Measurements from ENCODE around the gene TPSD1.

GRCh38 chr16:1258906-1259759 lies 3.3 kb downstream of the TPSD1 start:
- TF ChIP-seq E2F5 (CRISPR knock-in tag; IDR thresholded peaks at IDR 0.05): no peak
- TF ChIP-seq ATF3 (IDR thresholded peaks at IDR 0.05): no peak
- TF ChIP-seq ATF3 (CRISPR knock-in tag; conservative IDR thresholded peaks at IDR 0.05): no peak
- no peak for TF ChIP-seq USF2 (CRISPR knock-in tag; IDR thresholded peaks at IDR 0.05)
- TF ChIP-seq NFXL1 (CRISPR knock-in tag; IDR thresholded peaks at IDR 0.05): no peak
- TF ChIP-seq ESRRA (IDR thresholded peaks at IDR 0.05; ENCODE audit: borderline replicate concordance, low read depth): no peak
- no peak for TF ChIP-seq ILK (tag; IDR thresholded peaks at IDR 0.05; ENCODE audit: borderline replicate concordance, low read depth)
- TF ChIP-seq CHD2 (IDR thresholded peaks at IDR 0.05; ENCODE audit: low read depth, low read length): no peak
- no peak for TF ChIP-seq GATA2 (CRISPR knock-in tag; IDR thresholded peaks at IDR 0.05)
- TF ChIP-seq ZNF384 (IDR thresholded peaks at IDR 0.05; ENCODE audit: low read depth, low read length): no peak
- no peak for TF ChIP-seq CTCF (IDR thresholded peaks at IDR 0.05 in 2 of 3, conservative IDR thresholded peaks at IDR 0.05 in 1 of 3; ENCODE audit: insufficient read depth in 2 of 3, low read depth in 1 of 3, low read length in 3 of 3)
- no peak for TF ChIP-seq GTF3C2 (IDR thresholded peaks at IDR 0.05; ENCODE audit: borderline replicate concordance, extremely low read depth, insufficient read length)
- TF ChIP-seq MYC (IDR thresholded peaks at IDR 0.05; ENCODE audit: low read depth, low read length): no peak
- no peak for TF ChIP-seq MYC (CRISPR knock-in tag; IDR thresholded peaks at IDR 0.05; ENCODE audit: borderline replicate concordance, low read depth)
- TF ChIP-seq CCAR2 (IDR thresholded peaks at IDR 0.05; ENCODE audit: low read depth, low read length): no peak
- no peak for TF ChIP-seq FOSL1 (tag; conservative IDR thresholded peaks at IDR 0.05)
